KMS-11 (cell line): Measurements from ENCODE around the gene SKIC2.

Experiments used
- H2AFZ ChIP-seq: fragments of 200-600 bp; sonication (generic); 2 replicates; pipeline ENCODE4 v1.6.1; 2016; ENCODE audit warnings: antibody characterized with exemption, mixed run types, low read depth
- H3K27ac ChIP-seq: fragments of 200-600 bp; sonication (generic); 2 replicates; pipeline ENCODE4 v1.6.1; 2016; ENCODE audit warnings: mild to moderate bottlenecking, mixed run types
- H3K27me3 ChIP-seq: fragments of 200-600 bp; sonication (generic); 2 replicates; pipeline ENCODE4 v1.6.1; 2017; ENCODE audit warnings: mild to moderate bottlenecking, low read depth, mixed run types, moderate library complexity; ENCODE audit not compliant: insufficient read depth
- H3K36me3 ChIP-seq: fragments of 200-600 bp; sonication (generic); 2 replicates; pipeline ENCODE4 v1.6.1; 2017; ENCODE audit warnings: mild to moderate bottlenecking, mixed run types; ENCODE audit not compliant: insufficient read depth
- H3K4me1 ChIP-seq: fragments of 200-600 bp; sonication (generic); 2 replicates; pipeline ENCODE4 v1.6.1; 2016; ENCODE audit warnings: mild to moderate bottlenecking, low read depth, mixed run types; ENCODE audit not compliant: poor library complexity, severe bottlenecking
- H3K4me2 ChIP-seq: fragments of 200-600 bp; sonication (generic); 2 replicates; pipeline ENCODE4 v1.7.0; 2016; ENCODE audit warnings: mild to moderate bottlenecking, mixed run types
- H3K4me3 ChIP-seq: fragments of 200-600 bp; sonication (generic); IDR thresholded peaks from 2 replicates; pipeline ENCODE4 v1.6.1; 2017; ENCODE audit warnings: low read depth, low read length, mixed read lengths; ENCODE audit not compliant: insufficient read depth
- H3K79me2 ChIP-seq: fragments of 200-600 bp; sonication (generic); 2 replicates; pipeline ENCODE4 v1.6.1; 2016; ENCODE audit warnings: low read depth, mixed run types; ENCODE audit not compliant: insufficient read depth
- H3K9ac ChIP-seq: fragments of 200-600 bp; sonication (generic); 2 replicates; pipeline ENCODE4 v1.6.1; 2016; ENCODE audit warnings: mild to moderate bottlenecking, mixed run types
- H4K20me1 ChIP-seq: fragments of 200-600 bp; sonication (generic); 2 replicates; pipeline ENCODE4 v1.6.1; 2016; ENCODE audit warnings: mild to moderate bottlenecking, mixed run types; ENCODE audit not compliant: insufficient read depth
- CTCF ChIP-seq: fragments of 200-600 bp; sonication (generic); conservative IDR thresholded peaks from 2 replicates; pipeline ENCODE4 v1.6.1; 2017; ENCODE audit warnings: low read depth, mild to moderate bottlenecking, antibody characterized with exemption, low read length, moderate library complexity, mixed read lengths

The SKIC2 gene

GRCh38 chr6:31915756-31916155, 43.2 kb upstream of the SKIC2 start:
- TF ChIP-seq CTCF, result no peak
- Histone ChIP-seq H4K20me1 (no peaks in the 10 kb centered on the region), H3K4me3 (no peak overlapping the region), H3K4me2 (no peak overlapping the region), H3K36me3 (no peaks in the 10 kb centered on the region), H3K9ac (no peak overlapping the region), H3K79me2 (no peaks in the 10 kb centered on the region), H3K4me1 (no peaks in the 10 kb centered on the region), H2AFZ (no peak overlapping the region), H3K27ac (no peak overlapping the region), H3K27me3 (no peaks in the 10 kb centered on the region)

- Histone ChIP-seq H2AFZ (no peak overlapping the region), H3K4me3 (no peak overlapping the region), H3K79me2 (no peaks in the 10 kb centered on the region), H4K20me1 (no peaks in the 10 kb centered on the region), H3K27me3 (no peaks in the 10 kb centered on the region; the same call in 1 of the 2 replicates), H3K9ac (no peak overlapping the region), H3K4me1 (no peaks in the 10 kb centered on the region), H3K27ac (no peak overlapping the region), H3K36me3 (no peaks in the 10 kb centered on the region), H3K4me2 (no peak overlapping the region)
- TF ChIP-seq CTCF, result no peak
Measured at GRCh38 chr6:31918069-31918720, 40.8 kb upstream of the SKIC2 start.

DNA sequence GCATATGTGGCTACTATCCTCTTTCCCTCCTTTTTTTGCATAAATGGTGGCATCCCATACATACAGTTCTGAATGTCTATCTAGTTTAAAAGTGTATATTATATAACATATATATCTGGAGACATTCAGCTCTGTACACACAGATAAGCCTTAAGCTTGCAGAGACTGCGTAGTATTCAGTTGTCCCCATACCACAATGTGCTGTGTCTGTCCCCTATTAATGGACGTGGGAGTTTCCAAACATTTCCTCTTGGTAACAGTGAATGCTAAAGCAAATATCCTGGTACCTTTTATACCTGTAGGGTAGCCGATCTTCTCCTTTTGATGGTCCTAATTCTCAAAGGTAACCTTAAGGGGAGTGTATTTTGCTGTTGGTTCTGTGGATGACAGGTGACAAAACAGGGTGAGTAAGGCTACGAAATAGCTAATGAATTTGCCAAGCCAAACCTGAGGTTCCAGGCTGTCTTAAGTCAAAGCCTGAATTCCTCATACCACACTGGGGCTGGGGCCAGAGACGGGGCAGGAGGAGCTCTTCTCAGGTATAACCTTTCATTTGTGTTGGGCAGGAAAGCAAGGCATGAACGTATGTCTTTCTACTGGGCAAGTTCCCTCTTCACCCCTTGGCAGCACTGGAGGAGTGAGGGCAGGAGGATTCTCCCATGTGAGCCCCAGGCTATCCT, 39.2 kb upstream of the SKIC2 start:
- no peaks in the 10 kb centered on the region for H3K79me2 ChIP-seq
- no peak overlapping the region for H3K27ac ChIP-seq
- no peak overlapping the region for H3K4me2 ChIP-seq
- H2AFZ ChIP-seq, result no peak overlapping the region
- no peak for TF ChIP-seq CTCF
- H3K9ac ChIP-seq, result no peak overlapping the region
- no peaks in the 10 kb centered on the region; the same call in 1 of the 2 replicates for H3K27me3 ChIP-seq
- H3K4me1 ChIP-seq, result no peaks in the 10 kb centered on the region
- H3K4me3 ChIP-seq, result no peak overlapping the region
- H3K36me3 ChIP-seq, result no peaks in the 10 kb centered on the region
- H4K20me1 ChIP-seq, result no peaks in the 10 kb centered on the region

DNA sequence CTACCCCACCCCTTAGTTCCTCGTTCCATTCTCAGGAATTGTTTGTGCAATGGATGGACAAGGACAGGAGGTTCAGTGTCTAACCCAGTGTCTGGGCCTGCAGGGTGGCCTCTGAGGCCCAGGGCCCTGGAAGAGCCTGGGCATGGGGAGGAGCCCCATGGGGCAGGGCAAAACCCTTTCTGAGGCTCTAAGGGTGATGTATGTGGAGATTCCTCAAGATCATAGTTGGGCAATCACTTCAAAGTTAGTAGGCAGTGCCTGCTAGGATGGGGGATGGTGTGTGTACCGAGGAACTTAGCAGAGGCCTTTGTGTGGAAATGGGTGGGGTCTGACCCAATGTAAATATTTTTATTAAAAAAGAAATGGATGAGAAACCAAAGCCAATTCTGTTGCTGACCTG, 38.2 kb upstream of the SKIC2 start:
- H3K36me3 ChIP-seq, result no peaks in the 10 kb centered on the region
- H3K27ac ChIP-seq, result no peak overlapping the region
- H3K9ac ChIP-seq, result no peak overlapping the region
- no peaks in the 10 kb centered on the region; the same call in 1 of the 2 replicates for H3K27me3 ChIP-seq
- no peaks in the 10 kb centered on the region for H3K79me2 ChIP-seq
- no peaks in the 10 kb centered on the region for H4K20me1 ChIP-seq
- no peak overlapping the region for H3K4me2 ChIP-seq
- TF ChIP-seq CTCF, result no peak
- H2AFZ ChIP-seq, result no peak overlapping the region
- no peaks in the 10 kb centered on the region for H3K4me1 ChIP-seq
- H3K4me3 ChIP-seq, result no peak overlapping the region
